Measurements from ENCODE around the gene UBE2E2. TPM values are rescaled to one million over a fixed set of nuclear protein-coding genes. Genes with fewer than 3 reads are reported as not detected.

Gene UBE2E2
- polyA plus RNA-seq, 1 donor from 2014 or later: 19.8 TPM

DNA sequence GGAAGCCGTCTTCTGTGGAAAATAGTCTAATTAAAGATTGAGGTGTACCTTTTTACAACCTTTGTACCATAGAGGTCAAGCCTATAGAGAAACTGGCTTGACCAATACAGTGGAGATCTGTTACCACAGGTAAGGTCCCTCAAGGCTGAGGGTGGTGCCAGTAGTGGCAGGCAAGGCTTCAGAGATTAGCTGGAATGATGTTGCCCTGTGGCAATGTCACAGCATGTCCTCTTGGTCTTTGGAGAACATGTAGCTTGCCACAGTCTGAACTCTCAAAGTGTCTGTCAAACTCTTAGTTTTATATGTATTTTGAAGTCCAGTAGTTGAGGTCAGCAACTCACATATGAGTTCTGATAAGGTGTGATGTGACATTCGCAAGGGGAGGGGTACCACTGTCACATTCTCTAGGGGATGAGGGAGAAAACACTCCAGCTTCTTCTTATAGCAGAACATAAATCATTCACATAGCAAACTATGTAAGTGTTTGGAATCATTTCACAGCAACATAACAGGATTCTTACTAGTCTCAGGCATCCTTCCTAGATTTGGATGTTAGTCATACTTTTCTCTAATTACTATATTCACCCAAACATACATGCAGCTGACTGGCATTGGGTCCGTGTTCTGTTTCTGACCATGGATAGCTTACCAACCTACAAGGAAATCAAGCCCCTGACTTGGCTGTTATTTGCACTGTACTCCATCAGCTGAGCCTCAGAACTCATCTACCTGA lies 173.6 kb downstream of the UBE2E2 start:
- Histone ChIP-seq H4K20me1 (ENCODE audit: insufficient read depth) (no peaks in the 10 kb centered on the region), H3K9me2 (ENCODE audit: insufficient read depth, low read length) (no peaks in the 10 kb centered on the region), H3K36me3 (ENCODE audit: insufficient read depth, low read length) (no peaks in the 10 kb centered on the region), H2AFZ (ENCODE audit: low read depth, low read length) (no peak overlapping the region), H3F3A (ENCODE audit: insufficient read depth, low read length, poor library complexity, severe bottlenecking) (no peaks in the 10 kb centered on the region), H3K9me3 (ENCODE audit: low read length) (no peaks in the 10 kb centered on the region), H3K27ac (ENCODE audit: low read length) (no peak overlapping the region), H3K4me2 (ENCODE audit: low read length) (no peak overlapping the region), H3K9ac (ENCODE audit: low read length) (no peak overlapping the region), H3K79me2 (replicated peaks; ENCODE audit: insufficient read depth, low read length) (no peaks in the 10 kb centered on the region), H3K27me3 (ENCODE audit: insufficient read depth, low read depth, low read length) (no peaks in the 10 kb centered on the region), H3K4me3 (ENCODE audit: low read length) (no peak overlapping the region)
- no peak for TF ChIP-seq SMC3 (conservative IDR thresholded peaks at IDR 0.05; ENCODE audit: poor library complexity)
- TF ChIP-seq POLR2AphosphoS5 (IDR thresholded peaks at IDR 0.05): no peak
- TF ChIP-seq EP300 (conservative IDR thresholded peaks at IDR 0.05; ENCODE audit: poor library complexity, severe bottlenecking): no peak
- no peak for TF ChIP-seq RAD21 (conservative IDR thresholded peaks at IDR 0.05)

DNA sequence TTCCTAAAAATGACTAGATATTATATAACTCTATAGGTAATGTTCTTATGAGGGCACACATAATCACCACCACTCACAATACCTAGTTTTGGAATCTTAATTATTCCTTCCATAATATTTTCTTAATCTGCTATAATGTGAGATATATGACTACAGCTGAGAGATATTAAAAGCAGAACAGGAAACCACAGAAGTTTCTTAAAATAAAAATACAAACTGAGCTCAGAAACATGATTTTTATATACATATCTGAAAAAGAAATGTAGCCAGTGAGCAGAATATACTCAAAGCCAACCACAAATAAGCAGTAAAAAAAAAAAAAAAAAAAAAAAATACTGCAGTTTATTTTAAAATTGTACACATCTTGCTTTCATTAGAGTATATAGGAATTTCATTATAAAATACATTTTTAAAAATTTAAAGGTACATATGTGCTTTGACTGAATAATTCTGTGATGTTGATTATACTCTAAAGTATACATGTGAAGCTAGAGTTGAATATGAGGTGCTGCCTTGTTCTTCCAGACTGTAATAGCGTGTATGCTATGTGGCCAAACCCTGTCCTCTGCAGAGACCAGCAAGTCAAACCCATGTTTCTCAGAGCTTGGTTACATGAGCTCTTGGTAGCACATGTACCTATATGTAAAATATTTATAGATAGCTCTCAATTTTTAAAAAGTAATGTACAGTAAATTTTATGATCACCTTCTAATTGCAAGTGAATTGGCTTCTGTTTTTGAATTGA lies 175.0 kb downstream of the UBE2E2 start:
- TF ChIP-seq, protein P1, sequence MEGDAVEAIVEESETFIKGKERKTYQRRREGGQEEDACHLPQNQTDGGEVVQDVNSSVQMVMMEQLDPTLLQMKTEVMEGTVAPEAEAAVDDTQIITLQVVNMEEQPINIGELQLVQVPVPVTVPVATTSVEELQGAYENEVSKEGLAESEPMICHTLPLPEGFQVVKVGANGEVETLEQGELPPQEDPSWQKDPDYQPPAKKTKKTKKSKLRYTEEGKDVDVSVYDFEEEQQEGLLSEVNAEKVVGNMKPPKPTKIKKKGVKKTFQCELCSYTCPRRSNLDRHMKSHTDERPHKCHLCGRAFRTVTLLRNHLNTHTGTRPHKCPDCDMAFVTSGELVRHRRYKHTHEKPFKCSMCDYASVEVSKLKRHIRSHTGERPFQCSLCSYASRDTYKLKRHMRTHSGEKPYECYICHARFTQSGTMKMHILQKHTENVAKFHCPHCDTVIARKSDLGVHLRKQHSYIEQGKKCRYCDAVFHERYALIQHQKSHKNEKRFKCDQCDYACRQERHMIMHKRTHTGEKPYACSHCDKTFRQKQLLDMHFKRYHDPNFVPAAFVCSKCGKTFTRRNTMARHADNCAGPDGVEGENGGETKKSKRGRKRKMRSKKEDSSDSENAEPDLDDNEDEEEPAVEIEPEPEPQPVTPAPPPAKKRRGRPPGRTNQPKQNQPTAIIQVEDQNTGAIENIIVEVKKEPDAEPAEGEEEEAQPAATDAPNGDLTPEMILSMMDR (IDR thresholded peaks at IDR 0.05; ENCODE audit: poor library complexity, severe bottlenecking): no peak
- TF ChIP-seq, protein P2, sequence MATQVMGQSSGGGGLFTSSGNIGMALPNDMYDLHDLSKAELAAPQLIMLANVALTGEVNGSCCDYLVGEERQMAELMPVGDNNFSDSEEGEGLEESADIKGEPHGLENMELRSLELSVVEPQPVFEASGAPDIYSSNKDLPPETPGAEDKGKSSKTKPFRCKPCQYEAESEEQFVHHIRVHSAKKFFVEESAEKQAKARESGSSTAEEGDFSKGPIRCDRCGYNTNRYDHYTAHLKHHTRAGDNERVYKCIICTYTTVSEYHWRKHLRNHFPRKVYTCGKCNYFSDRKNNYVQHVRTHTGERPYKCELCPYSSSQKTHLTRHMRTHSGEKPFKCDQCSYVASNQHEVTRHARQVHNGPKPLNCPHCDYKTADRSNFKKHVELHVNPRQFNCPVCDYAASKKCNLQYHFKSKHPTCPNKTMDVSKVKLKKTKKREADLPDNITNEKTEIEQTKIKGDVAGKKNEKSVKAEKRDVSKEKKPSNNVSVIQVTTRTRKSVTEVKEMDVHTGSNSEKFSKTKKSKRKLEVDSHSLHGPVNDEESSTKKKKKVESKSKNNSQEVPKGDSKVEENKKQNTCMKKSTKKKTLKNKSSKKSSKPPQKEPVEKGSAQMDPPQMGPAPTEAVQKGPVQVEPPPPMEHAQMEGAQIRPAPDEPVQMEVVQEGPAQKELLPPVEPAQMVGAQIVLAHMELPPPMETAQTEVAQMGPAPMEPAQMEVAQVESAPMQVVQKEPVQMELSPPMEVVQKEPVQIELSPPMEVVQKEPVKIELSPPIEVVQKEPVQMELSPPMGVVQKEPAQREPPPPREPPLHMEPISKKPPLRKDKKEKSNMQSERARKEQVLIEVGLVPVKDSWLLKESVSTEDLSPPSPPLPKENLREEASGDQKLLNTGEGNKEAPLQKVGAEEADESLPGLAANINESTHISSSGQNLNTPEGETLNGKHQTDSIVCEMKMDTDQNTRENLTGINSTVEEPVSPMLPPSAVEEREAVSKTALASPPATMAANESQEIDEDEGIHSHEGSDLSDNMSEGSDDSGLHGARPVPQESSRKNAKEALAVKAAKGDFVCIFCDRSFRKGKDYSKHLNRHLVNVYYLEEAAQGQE (IDR thresholded peaks at IDR 0.05; ENCODE audit: borderline replicate concordance): no peak
- TF ChIP-seq TAF1 (IDR thresholded peaks at IDR 0.05; ENCODE audit: low read depth) (no peak), POLR2AphosphoS5 (IDR thresholded peaks at IDR 0.05) (no peak), EZH2 (IDR thresholded peaks at IDR 0.05; ENCODE audit: borderline replicate concordance, insufficient read depth, low read length, poor library complexity, severe bottlenecking) (no peak), MXI1 (conservative IDR thresholded peaks at IDR 0.05; ENCODE audit: poor library complexity, severe bottlenecking) (no peak), SMC3 (conservative IDR thresholded peaks at IDR 0.05; ENCODE audit: poor library complexity) (no peak), RAD21 (conservative IDR thresholded peaks at IDR 0.05) (no peak), EP300 (conservative IDR thresholded peaks at IDR 0.05; ENCODE audit: poor library complexity, severe bottlenecking) (no peak)
- no peak overlapping the region for H3K27ac ChIP-seq (ENCODE audit: low read length)
- H3K4me2 ChIP-seq (ENCODE audit: low read length): no peak overlapping the region
- H3K36me3 ChIP-seq (ENCODE audit: insufficient read depth, low read length): no peaks in the 10 kb centered on the region
- H3K79me2 ChIP-seq (replicated peaks; ENCODE audit: insufficient read depth, low read length): no peaks in the 10 kb centered on the region
- no peaks in the 10 kb centered on the region for H3K27me3 ChIP-seq (ENCODE audit: insufficient read depth, low read depth, low read length)
- no peaks in the 10 kb centered on the region for H3F3A ChIP-seq (ENCODE audit: insufficient read depth, low read length, poor library complexity, severe bottlenecking)
- H4K20me1 ChIP-seq (ENCODE audit: insufficient read depth): no peaks in the 10 kb centered on the region
- no peak overlapping the region for H3K9ac ChIP-seq (ENCODE audit: low read length)
- H3K4me3 ChIP-seq (ENCODE audit: low read length): no peak overlapping the region
- H3K9me3 ChIP-seq (ENCODE audit: low read length): no peaks in the 10 kb centered on the region
- no peaks in the 10 kb centered on the region for H3K9me2 ChIP-seq (ENCODE audit: insufficient read depth, low read length)
- no peak overlapping the region for H2AFZ ChIP-seq (ENCODE audit: low read depth, low read length)
